ENCODE data around the gene CFAP300. TPM values are rescaled to one million over a fixed set of nuclear protein-coding genes. Genes with fewer than 3 reads are reported as not detected.
A peak's percentile ranks its signal among the peaks of the same experiment; 100 is the strongest.

Gene CFAP300
- total RNA-seq, 1 donor from 2014 or later, result 2.9 TPM

DNA sequence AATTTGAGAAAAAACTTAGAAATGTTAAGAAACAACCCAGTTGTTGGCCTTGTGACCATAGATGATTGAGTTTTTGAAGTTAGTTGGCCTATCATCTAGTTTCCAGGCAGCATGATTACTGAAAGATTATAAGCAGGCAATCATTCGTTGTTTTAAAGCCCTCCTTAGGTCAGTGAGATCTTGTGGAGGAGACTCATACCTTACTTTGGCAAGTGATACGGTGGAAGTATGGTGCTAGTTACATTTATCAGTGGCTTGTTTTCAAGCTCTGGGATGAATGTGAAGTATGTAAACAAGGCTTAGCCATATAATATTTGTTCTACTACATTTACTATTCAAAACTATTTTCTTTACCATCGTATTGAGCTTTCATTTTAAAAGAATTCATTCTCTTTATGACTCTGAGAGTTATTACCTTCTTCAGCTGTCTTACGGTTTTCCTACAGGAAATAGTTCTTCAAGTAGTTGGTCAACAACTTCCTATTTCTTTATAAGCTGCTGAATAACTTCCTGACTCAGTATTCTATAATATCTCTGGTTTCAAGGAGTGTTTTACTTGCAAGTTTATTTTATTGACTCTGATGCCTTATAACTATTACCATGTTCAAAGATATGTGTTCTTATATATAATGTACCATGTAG, 70.4 kb downstream of the CFAP300 start:
- no peak overlapping the region for H3K4me3 Mint-ChIP-seq
- TF ChIP-seq, protein P1, sequence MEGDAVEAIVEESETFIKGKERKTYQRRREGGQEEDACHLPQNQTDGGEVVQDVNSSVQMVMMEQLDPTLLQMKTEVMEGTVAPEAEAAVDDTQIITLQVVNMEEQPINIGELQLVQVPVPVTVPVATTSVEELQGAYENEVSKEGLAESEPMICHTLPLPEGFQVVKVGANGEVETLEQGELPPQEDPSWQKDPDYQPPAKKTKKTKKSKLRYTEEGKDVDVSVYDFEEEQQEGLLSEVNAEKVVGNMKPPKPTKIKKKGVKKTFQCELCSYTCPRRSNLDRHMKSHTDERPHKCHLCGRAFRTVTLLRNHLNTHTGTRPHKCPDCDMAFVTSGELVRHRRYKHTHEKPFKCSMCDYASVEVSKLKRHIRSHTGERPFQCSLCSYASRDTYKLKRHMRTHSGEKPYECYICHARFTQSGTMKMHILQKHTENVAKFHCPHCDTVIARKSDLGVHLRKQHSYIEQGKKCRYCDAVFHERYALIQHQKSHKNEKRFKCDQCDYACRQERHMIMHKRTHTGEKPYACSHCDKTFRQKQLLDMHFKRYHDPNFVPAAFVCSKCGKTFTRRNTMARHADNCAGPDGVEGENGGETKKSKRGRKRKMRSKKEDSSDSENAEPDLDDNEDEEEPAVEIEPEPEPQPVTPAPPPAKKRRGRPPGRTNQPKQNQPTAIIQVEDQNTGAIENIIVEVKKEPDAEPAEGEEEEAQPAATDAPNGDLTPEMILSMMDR (IDR thresholded peaks at IDR 0.05; ENCODE audit: unreplicated experiment), result no peak
- H3K4me1 Mint-ChIP-seq, result peaks cover 69% of the 10 kb centered on the region
- peaks cover 13% of the 10 kb centered on the region for H3K36me3 Mint-ChIP-seq
- DNase-seq (ENCODE audit: low spot score in 2 of 2, unreplicated experiment in 2 of 2), result no peak
- peak overlapping the region; percentile 94 for H3K27ac Mint-ChIP-seq
- H3K9me3 Mint-ChIP-seq, result no peaks in the 10 kb centered on the region
- H3K27me3 Mint-ChIP-seq (ENCODE audit: low read depth), result no peaks in the 10 kb centered on the region

- Mint-ChIP-seq H3K27ac (peak overlapping the region; percentile 89), H3K36me3 (peaks cover 20% of the 10 kb centered on the region), H3K4me1 (peaks cover 63% of the 10 kb centered on the region), H3K9me3 (peaks cover 6% of the 10 kb centered on the region), H3K4me3 (no peak overlapping the region), H3K27me3 (ENCODE audit: low read depth) (no peaks in the 10 kb centered on the region)
- DNase-seq (ENCODE audit: low spot score in 2 of 2, unreplicated experiment in 2 of 2), result no peak
- TF ChIP-seq, protein P1 (IDR thresholded peaks at IDR 0.05; ENCODE audit: unreplicated experiment), result no peak
Observed at GRCh38 chr11:102118937-102119336, 71.7 kb downstream of the CFAP300 start.

DNA sequence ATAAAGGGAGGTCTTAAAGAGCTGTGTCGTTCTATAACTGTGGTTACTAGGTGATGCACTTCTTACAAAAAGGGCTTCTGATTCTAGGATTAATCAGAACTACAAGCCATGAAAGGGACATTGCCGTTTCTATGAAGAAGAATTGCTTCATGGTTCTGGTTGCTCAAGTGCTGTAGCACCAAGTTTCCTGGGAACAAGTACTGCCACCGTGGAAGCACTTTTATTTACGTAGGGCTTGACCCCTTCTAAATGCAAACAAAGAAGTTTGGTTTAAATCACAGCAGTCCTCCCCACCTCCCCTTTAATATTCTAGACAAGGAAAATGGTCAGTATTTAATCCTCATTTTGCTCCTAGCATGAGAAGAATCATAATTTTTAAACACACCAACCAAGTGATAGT, 72.8 kb downstream of the CFAP300 start:
- DNase-seq (ENCODE audit: low spot score in 2 of 2, unreplicated experiment in 2 of 2), result no peak
- Mint-ChIP-seq H3K4me3 (no peak overlapping the region), H3K36me3 (peaks cover 30% of the 10 kb centered on the region), H3K9me3 (peaks cover 15% of the 10 kb centered on the region), H3K4me1 (peaks cover 55% of the 10 kb centered on the region), H3K27me3 (ENCODE audit: low read depth) (no peaks in the 10 kb centered on the region), H3K27ac (peak overlapping the region; percentile 90)
- TF ChIP-seq, protein P1 (IDR thresholded peaks at IDR 0.05; ENCODE audit: unreplicated experiment), result no peak

DNA sequence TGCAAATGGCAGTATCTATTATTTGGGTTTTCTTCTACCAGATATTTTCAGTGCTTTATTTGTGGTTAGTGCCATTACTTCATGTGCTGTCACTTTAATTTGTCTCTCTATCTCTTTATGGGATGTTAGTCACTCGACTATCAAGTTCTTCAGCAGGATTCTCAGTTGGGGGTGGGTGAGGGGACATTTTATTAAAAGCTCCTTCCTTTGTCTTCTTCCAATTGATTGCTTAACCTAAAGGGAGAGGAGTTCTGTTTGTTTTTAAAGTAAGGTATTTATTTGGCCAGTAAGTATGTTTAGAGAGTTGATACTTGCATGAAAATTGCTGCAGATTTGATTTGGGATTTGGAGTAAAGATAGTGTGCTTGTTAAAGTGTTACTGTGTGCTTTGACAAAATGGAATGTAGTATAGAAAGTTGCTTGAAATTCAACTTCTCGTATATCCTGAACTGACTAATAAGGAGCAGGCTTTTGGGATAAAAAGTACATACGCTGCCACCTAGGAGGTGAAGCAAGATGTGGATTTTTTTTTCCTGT, 73.3 kb downstream of the CFAP300 start:
- Mint-ChIP-seq H3K36me3 (peaks cover 27% of the 10 kb centered on the region), H3K4me3 (peak overlapping the region; percentile 13), H3K27me3 (ENCODE audit: low read depth) (no peaks in the 10 kb centered on the region), H3K4me1 (peaks cover 50% of the 10 kb centered on the region), H3K27ac (peak overlapping the region; percentile 90), H3K9me3 (peaks cover 15% of the 10 kb centered on the region)
- TF ChIP-seq, protein P1 (IDR thresholded peaks at IDR 0.05; ENCODE audit: unreplicated experiment), result no peak
- DNase-seq (ENCODE audit: low spot score in 2 of 2, unreplicated experiment in 2 of 2), result no peak

DNA sequence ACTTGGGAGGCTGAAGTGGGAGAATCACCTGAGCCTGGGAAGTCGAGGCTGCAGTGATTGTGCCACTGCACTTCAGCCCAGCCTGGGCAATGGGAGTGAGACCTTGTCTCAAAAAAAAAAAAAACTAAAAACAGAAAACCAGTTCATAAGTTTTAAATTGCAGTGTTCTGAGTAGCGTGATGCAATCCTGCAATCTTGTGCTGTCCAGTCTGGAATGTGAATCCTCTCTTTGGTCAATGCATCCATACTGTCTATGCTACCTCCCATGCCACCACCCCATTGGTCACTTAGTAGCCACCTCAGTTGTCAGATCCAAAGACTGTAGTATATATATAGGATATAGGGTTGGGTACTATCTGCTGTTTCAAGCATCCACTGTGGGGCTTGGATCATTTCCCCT, 74.1 kb downstream of the CFAP300 start:
- DNase-seq (ENCODE audit: low spot score in 2 of 2, unreplicated experiment in 2 of 2), result no peak
- Mint-ChIP-seq H3K27me3 (ENCODE audit: low read depth) (no peaks in the 10 kb centered on the region), H3K36me3 (peaks cover 35% of the 10 kb centered on the region), H3K9me3 (peaks cover 20% of the 10 kb centered on the region), H3K4me1 (peaks cover 42% of the 10 kb centered on the region), H3K4me3 (no peak overlapping the region), H3K27ac (peak overlapping the region; percentile 90)
- TF ChIP-seq, protein P1 (IDR thresholded peaks at IDR 0.05; ENCODE audit: unreplicated experiment), result no peak

Other genes starting within 250 kb of the CFAP300 start
- gene CEP126, start 132.4 kb upstream of the CFAP300 start, total RNA-seq, result 3.2 to 3.6 TPM (median 3.4 TPM) in 3 replicates
- gene ANGPTL5, start 130.9 kb upstream of the CFAP300 start, total RNA-seq, result not detected in 3 replicates
- 186 to 194 TPM (median 193 TPM) in 3 replicates for gene YAP1, start 63.0 kb downstream of the CFAP300 start, total RNA-seq

Data from mesothelial cell of epicardium (in vitro differentiated cells).